HCEC 1CT (cell line): Measurements from ENCODE around the gene RAPGEF4.

Experiments used
- DNase-seq: peaks from one replicate; pipeline ENCODE4 v3.0.0-alpha.2; 2017

RAPGEF4 gene

GRCh38 chr2:172947461-172948153 is 212.0 kb downstream of the RAPGEF4 start:
- peak; percentile 69 for DNase-seq

- DNase-seq = no peak
Measured at GRCh38 chr2:172949522-172949921, 213.9 kb downstream of the RAPGEF4 start.

- DNase-seq = no peak
Measured at GRCh38 chr2:172950565-172950964, 214.9 kb downstream of the RAPGEF4 start.

- no peak for DNase-seq
Measured at GRCh38 chr2:172951554-172951953, 215.9 kb downstream of the RAPGEF4 start.

GRCh38 chr2:172953411-172953810 is 217.8 kb downstream of the RAPGEF4 start:
- DNase-seq = no peak

- DNase-seq = peak; percentile 23
Measured at GRCh38 chr2:172953970-172954852, 218.6 kb downstream of the RAPGEF4 start.

- DNase-seq = no peak
Measured at GRCh38 chr2:172955587-172955986, 219.9 kb downstream of the RAPGEF4 start.

- DNase-seq = no peak
Measured at GRCh38 chr2:172957734-172958133, 222.1 kb downstream of the RAPGEF4 start.

- DNase-seq = no peak
Measured at GRCh38 chr2:172962082-172962481, 226.4 kb downstream of the RAPGEF4 start.

GRCh38 chr2:172962824-172963223 is 227.2 kb downstream of the RAPGEF4 start:
- DNase-seq = peak; percentile 77

- DNase-seq = peak; percentile 83
Measured at GRCh38 chr2:172964511-172965139, 229.0 kb downstream of the RAPGEF4 start.

GRCh38 chr2:172965433-172966212 is 230.0 kb downstream of the RAPGEF4 start:
- no peak for DNase-seq

- no peak for DNase-seq
Measured at GRCh38 chr2:172967036-172967982, 231.7 kb downstream of the RAPGEF4 start.

- peak; percentile 96 for DNase-seq
Measured at GRCh38 chr2:172968061-172968469, 232.4 kb downstream of the RAPGEF4 start.

GRCh38 chr2:172969166-172969565 is 233.5 kb downstream of the RAPGEF4 start:
- DNase-seq = peak; percentile 36

GRCh38 chr2:172969609-172970008 is 234.0 kb downstream of the RAPGEF4 start:
- DNase-seq = no peak

- DNase-seq = no peak
Measured at GRCh38 chr2:172970660-172971059, 235.0 kb downstream of the RAPGEF4 start.

GRCh38 chr2:172972005-172972619 is 236.5 kb downstream of the RAPGEF4 start:
- peak; percentile 38 for DNase-seq

- no peak for DNase-seq
Measured at GRCh38 chr2:172974762-172975161, 239.1 kb downstream of the RAPGEF4 start.

- DNase-seq = no peak
Measured at GRCh38 chr2:172976116-172976515, 240.5 kb downstream of the RAPGEF4 start.

- no peak for DNase-seq
Measured at GRCh38 chr2:172976816-172977215, 241.2 kb downstream of the RAPGEF4 start.
